ENCODE data around the gene TCFL5. TPM values are rescaled to one million over a fixed set of nuclear protein-coding genes. Genes with fewer than 3 reads are reported as not detected.
"Not testable (repeated sequence)": the region's sequence is repeated elsewhere in the genome, so short reads cannot be mapped to it uniquely, and the experiment has no call there.

TCFL5 gene
- total RNA-seq, 4 donors from 2014 or later, result 5.2 to 8.4 (median 7.2) TPM

DNA sequence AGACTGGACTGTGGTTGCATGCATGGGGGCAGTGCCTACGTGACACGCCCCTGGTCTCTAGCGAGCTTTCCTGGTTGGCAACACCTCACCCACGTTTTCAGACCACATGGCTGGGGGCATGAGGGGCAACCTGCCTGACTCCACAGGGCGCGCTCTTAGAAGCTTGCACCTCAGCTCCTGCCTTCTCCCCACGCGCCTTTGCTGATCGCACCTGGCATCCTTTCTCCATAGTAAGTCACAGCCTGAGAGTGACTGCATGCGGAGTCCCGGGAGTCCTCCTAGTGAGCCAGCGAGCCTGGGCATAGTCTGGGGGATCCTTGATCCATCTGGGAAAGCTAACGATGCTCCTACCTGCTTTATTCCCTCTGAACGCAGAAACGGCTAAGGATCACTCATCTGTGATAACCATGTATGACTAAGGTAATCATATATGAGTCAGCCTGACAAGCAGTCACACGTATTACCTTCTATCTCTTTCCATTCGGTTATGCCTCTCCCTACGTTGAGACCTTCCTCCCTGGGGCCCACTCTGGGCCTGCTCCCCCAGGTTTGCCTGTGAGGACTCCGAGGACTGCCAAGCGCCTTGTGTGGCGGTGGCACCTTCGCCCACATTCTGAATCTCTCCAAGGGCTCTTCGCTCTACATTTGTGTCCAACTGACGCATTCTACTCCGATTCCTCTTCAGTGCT, 4.5 kb downstream of the TCFL5 start:
- no peaks in the 10 kb centered on the region for H3K27me3 ChIP-seq
- intact Hi-C loops (cut with DNase I), result no loop called here
- DNase-seq, result no peak
- peaks cover 11 to 35% (median 16%) of the 10 kb centered on the region in 3 donors for H3K4me1 ChIP-seq
- TF ChIP-seq, protein P1, sequence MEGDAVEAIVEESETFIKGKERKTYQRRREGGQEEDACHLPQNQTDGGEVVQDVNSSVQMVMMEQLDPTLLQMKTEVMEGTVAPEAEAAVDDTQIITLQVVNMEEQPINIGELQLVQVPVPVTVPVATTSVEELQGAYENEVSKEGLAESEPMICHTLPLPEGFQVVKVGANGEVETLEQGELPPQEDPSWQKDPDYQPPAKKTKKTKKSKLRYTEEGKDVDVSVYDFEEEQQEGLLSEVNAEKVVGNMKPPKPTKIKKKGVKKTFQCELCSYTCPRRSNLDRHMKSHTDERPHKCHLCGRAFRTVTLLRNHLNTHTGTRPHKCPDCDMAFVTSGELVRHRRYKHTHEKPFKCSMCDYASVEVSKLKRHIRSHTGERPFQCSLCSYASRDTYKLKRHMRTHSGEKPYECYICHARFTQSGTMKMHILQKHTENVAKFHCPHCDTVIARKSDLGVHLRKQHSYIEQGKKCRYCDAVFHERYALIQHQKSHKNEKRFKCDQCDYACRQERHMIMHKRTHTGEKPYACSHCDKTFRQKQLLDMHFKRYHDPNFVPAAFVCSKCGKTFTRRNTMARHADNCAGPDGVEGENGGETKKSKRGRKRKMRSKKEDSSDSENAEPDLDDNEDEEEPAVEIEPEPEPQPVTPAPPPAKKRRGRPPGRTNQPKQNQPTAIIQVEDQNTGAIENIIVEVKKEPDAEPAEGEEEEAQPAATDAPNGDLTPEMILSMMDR (IDR thresholded peaks at IDR 0.05), result no peak
- no peak for TF ChIP-seq POLR2A (IDR thresholded peaks at IDR 0.05)
- no peak overlapping the region for H3K4me3 ChIP-seq
- 57 to 67% methylated on average over 18 to 23 of the region's 25 CpGs for WGBS, 2 donors
- no peak overlapping the region for H3K27ac ChIP-seq
- H3K36me3 ChIP-seq, result peaks cover 0 to 47% (median 0%) of the 10 kb centered on the region in 3 donors
- no peaks in the 10 kb centered on the region for H3K9me3 ChIP-seq

DNA sequence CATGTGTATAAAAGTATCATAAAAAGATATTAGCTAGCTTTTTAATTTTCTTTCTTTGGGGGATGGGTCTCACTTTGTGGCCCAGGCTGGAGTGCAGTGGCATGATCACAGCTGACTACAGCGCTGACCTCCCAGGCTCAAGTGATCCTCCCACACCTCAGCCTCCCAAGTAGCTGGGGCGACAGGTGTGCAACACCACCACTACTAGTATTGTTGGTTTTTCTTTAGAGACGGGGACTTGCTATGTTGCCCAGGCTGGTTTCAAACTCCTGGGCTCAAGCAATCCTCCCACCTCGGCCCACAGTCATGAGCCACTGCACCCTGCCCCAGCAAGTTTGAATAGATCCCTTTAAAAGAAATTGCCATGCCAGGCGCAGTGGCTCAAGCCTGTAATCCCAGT, 6.5 kb downstream of the TCFL5 start:
- TF ChIP-seq, protein P1 (IDR thresholded peaks at IDR 0.05), result no peak
- no peak for TF ChIP-seq POLR2A (IDR thresholded peaks at IDR 0.05)
- no peaks in the 10 kb centered on the region for H3K9me3 ChIP-seq
- no peak overlapping the region for H3K27ac ChIP-seq
- H3K27me3 ChIP-seq, result no peaks in the 10 kb centered on the region
- intact Hi-C loops (cut with DNase I), result no loop called here
- H3K4me1 ChIP-seq, result peaks cover 2 to 26% (median 9%) of the 10 kb centered on the region in 3 donors
- peaks cover 0 to 64% (median 6%) of the 10 kb centered on the region in 3 donors for H3K36me3 ChIP-seq
- DNase-seq, result no peak
- no peak overlapping the region for H3K4me3 ChIP-seq
- 100% methylated on average over 3 to 5 of the region's 5 CpGs for WGBS, 2 donors

DNA sequence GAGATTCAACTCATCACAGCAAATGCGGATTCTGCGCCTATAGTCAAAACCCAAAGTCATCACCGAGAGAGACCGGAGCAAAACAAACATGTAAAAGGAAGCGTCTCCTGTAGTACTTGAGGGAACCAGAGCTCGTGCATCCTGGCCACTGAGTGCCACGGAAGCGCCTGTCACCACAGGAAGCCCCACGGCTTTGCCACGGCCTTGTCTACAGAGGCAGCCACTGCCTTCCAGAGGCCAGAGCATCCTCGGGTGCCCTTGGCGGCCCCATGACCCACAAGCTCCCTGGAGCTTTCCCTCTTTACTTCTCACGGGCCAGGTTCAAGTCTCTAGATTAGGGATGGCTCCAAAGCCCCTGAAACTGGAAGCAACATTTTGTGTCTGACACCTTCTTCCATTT, 7.5 kb downstream of the TCFL5 start:
- Histone ChIP-seq H3K27me3 (no peaks in the 10 kb centered on the region), H3K9me3 (no peaks in the 10 kb centered on the region), H3K27ac (no peak overlapping the region), H3K36me3 (peaks cover 0 to 72% (median 6%) of the 10 kb centered on the region in 3 donors), H3K4me3 (no peak overlapping the region), H3K4me1 (peaks cover 0 to 16% (median 3%) of the 10 kb centered on the region in 3 donors)
- intact Hi-C loops (cut with DNase I), result no loop called here
- WGBS, 2 donors, result 95 to 100% methylated on average over 4 to 13 of the region's 13 CpGs
- TF ChIP-seq POLR2A (IDR thresholded peaks at IDR 0.05), result no peak
- TF ChIP-seq, protein P1 (IDR thresholded peaks at IDR 0.05), result no peak
- no peak for DNase-seq

DNA sequence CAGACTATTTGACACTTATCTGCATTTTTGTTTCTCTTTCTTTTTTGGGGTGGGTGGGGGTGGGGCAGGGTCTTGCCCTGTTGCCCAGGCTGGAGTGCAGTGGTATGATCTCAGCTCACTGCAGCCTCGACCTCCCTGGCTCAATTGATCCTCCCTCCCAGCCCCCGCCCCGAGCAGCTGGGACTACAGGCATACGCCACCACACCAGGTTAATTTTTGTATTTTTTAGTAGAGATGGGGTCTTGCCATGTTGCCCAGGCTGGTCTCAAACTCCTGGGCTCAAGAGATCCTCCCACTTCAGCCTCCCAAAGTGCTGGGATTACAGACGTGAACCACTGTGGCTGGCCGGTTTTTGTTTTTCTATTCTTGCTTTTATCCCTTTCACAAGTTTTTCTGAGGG, 8.3 kb downstream of the TCFL5 start:
- DNase-seq; H3K27ac ChIP-seq; H3K4me3 ChIP-seq; H3K27me3 ChIP-seq; H3K9me3 ChIP-seq; intact Hi-C loops (cut with DNase I): not testable (repeated sequence)
- H3K36me3 ChIP-seq, result peaks cover 0 to 75% (median 6%) of the 10 kb centered on the region in 3 donors
- peaks cover 0 to 12% (median 3%) of the 10 kb centered on the region in 3 donors for H3K4me1 ChIP-seq
- WGBS, 2 donors, result 76 to 92% methylated on average over 3 to 6 of the region's 6 CpGs

DNA sequence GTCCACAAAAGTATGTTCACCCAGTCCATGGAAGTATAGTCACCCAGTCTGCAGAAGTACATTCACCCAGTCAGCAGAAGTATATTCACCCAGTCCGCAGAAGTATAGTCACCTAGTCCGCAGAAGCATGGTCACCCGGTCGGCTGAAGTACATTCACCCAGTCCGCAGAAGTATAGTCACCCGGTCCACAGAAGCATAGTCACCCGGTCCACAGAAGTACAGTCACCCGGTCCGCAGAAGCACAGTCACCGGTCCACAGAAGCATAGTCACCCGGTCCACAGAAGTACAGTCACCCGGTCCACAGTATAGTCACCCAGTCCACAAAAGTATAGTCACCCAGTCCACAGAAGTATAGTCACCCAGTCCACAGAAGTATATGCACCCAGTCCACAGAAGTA, 8.8 kb downstream of the TCFL5 start:
- peaks cover 0 to 12% (median 3%) of the 10 kb centered on the region in 3 donors for H3K4me1 ChIP-seq
- peaks cover 0 to 75% (median 6%) of the 10 kb centered on the region in 3 donors for H3K36me3 ChIP-seq
- TF ChIP-seq, protein P1 (IDR thresholded peaks at IDR 0.05), result no peak
- no peak for TF ChIP-seq POLR2A (IDR thresholded peaks at IDR 0.05)
- intact Hi-C loops (cut with DNase I), result no loop called here
- WGBS, 2 donors, result 91 to 93% methylated on average over 8 to 12 of the region's 12 CpGs
- no peak overlapping the region for H3K4me3 ChIP-seq
- H3K9me3 ChIP-seq, result no peaks in the 10 kb centered on the region
- no peaks in the 10 kb centered on the region for H3K27me3 ChIP-seq
- DNase-seq, result no peak
- H3K27ac ChIP-seq, result no peak overlapping the region

Measured in esophagus squamous epithelium (tissue), 5 donors.